HCT116 (cell line): ENCODE data around the gene HOXB1.

Source experiments
- CBX3 ChIP-seq: IDR thresholded peaks from 2 replicates; pipeline ENCODE4 v1.6.1; 2012; ENCODE audit warnings: low read depth
- EZH2 ChIP-seq: fragments of 200-600 bp; sonication (generic); IDR thresholded peaks from 2 replicates; pipeline ENCODE4 v1.6.1; 2017; ENCODE audit warnings: antibody characterized with exemption, mixed run types
- SIN3A ChIP-seq: IDR thresholded peaks from 2 replicates; pipeline ENCODE4 v1.6.1; 2012; ENCODE audit warnings: low read depth
- ZBTB33 ChIP-seq: IDR thresholded peaks from 2 replicates; pipeline ENCODE4 v1.6.1; 2011; ENCODE audit warnings: mild to moderate bottlenecking, low read length, moderate library complexity; ENCODE audit not compliant: insufficient replicate concordance; ENCODE audit errors: extremely low read depth

- TF ChIP-seq CBX3 (no peak), EZH2 (no peak), ZBTB33 (no peak), SIN3A (no peak)
These were observed 28.5 kb upstream of the HOXB1 start for GRCh38 chr17:48559122-48559839.
